ENCODE measurements around the gene FBXW12.

DNA sequence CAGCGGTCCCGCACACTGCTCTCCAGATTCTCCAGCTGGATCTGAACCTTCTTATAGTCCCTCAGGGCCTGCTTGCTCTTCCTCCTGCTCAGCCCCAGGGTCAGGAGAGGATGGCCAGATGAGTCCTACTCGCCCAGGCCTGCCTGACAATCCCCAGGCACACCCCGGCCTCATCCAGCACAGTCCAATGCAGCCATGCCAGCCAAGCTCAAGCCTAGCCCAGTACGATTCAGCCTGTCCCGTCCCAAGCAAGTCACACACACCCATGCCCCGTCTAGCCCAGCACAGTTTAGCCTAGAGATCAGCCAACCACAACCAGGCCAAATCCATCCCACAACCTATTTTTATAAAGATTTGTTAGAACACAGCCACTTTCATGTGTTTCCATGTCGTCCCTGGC is 41.1 kb downstream of the FBXW12 start:
- TF ChIP-seq, protein P1, sequence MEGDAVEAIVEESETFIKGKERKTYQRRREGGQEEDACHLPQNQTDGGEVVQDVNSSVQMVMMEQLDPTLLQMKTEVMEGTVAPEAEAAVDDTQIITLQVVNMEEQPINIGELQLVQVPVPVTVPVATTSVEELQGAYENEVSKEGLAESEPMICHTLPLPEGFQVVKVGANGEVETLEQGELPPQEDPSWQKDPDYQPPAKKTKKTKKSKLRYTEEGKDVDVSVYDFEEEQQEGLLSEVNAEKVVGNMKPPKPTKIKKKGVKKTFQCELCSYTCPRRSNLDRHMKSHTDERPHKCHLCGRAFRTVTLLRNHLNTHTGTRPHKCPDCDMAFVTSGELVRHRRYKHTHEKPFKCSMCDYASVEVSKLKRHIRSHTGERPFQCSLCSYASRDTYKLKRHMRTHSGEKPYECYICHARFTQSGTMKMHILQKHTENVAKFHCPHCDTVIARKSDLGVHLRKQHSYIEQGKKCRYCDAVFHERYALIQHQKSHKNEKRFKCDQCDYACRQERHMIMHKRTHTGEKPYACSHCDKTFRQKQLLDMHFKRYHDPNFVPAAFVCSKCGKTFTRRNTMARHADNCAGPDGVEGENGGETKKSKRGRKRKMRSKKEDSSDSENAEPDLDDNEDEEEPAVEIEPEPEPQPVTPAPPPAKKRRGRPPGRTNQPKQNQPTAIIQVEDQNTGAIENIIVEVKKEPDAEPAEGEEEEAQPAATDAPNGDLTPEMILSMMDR (IDR thresholded peaks at IDR 0.05): no peak
- TF ChIP-seq POLR2A (IDR thresholded peaks at IDR 0.05): no peak
